ENCODE results near the gene CHRM1. TPM values are rescaled to one million over a fixed set of nuclear protein-coding genes. Genes with fewer than 3 reads are reported as not detected.

The CHRM1 gene, protein sequence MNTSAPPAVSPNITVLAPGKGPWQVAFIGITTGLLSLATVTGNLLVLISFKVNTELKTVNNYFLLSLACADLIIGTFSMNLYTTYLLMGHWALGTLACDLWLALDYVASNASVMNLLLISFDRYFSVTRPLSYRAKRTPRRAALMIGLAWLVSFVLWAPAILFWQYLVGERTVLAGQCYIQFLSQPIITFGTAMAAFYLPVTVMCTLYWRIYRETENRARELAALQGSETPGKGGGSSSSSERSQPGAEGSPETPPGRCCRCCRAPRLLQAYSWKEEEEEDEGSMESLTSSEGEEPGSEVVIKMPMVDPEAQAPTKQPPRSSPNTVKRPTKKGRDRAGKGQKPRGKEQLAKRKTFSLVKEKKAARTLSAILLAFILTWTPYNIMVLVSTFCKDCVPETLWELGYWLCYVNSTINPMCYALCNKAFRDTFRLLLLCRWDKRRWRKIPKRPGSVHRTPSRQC
- total RNA-seq (2021), result not detected in 2 replicates
- long read RNA-seq, result 0 reads

- WGBS (ENCODE audit: extremely low coverage, insufficient read length, low lambda C conversion rate), result no CpG with 5 or more reads among the region's 9 CpGs
- no peak within 1 kb of the TSS; a peak in 1 of 7 replicates for H3K27ac Mint-ChIP-seq
Measured at GRCh38 chr11:62921201-62921572, at the start of gene CHRM1. TSS of gene CHRM1 (minus strand) at chr11:62921363. CDS start at chr11:62911100, 10,263 bp downstream.

More at GRCh38 chr11:62921201-62921572, at the start of gene CHRM1:
- Histone ChIP-seq H4K5ac (ENCODE audit: insufficient read length, low read depth, low read length) (no peak within 1 kb of the TSS), H2BK20ac (ENCODE audit: low read depth, low read length, poor library complexity, severe bottlenecking) (no peak within 1 kb of the TSS), H3K4me2 (ENCODE audit: insufficient read depth, insufficient read length, low read length) (no peak within 1 kb of the TSS), H2BK120ac (ENCODE audit: low read depth, low read length, poor library complexity, severe bottlenecking) (no peak within 1 kb of the TSS), H2BK12ac (ENCODE audit: insufficient read length, low read depth, low read length) (no peak within 1 kb of the TSS), H3K4ac (ENCODE audit: low read depth, low read length) (no peak within 1 kb of the TSS), H3K9ac (ENCODE audit: extremely low read depth, insufficient read length, low read length) (no peak within 1 kb of the TSS), H2BK5ac (ENCODE audit: insufficient read length, low read length) (no peak within 1 kb of the TSS), H3K79me1 (ENCODE audit: insufficient read depth, low read depth, low read length, poor library complexity, severe bottlenecking) (no peaks in the 10 kb centered on the region), H3K79me2 (ENCODE audit: insufficient read depth, low read length) (no peaks in the 10 kb centered on the region), H4K91ac (ENCODE audit: insufficient read length, low read depth, low read length) (no peak within 1 kb of the TSS), H3K9me3 (ENCODE audit: control insufficient read depth, low read depth, low read length) (no peaks in the 10 kb centered on the region), H3K14ac (ENCODE audit: insufficient read depth, low read length) (no peak within 1 kb of the TSS), H3T11ph (ENCODE audit: low read length) (no peak within 1 kb of the TSS), H4K8ac (replicated peaks; ENCODE audit: insufficient read length, low read depth, low read length) (no peak within 1 kb of the TSS), H2BK15ac (ENCODE audit: low read depth, low read length) (no peak within 1 kb of the TSS), H4K20me1 (ENCODE audit: control insufficient read depth, insufficient read depth, insufficient read length) (no peaks in the 10 kb centered on the region), H3K4me1 (ENCODE audit: insufficient read depth, low read length) (no peaks in the 10 kb centered on the region), H3K23me2 (ENCODE audit: insufficient read length, low read depth, low read length, poor library complexity, severe bottlenecking) (peaks cover 11% of the 10 kb centered on the region), H2AFZ (ENCODE audit: low read length) (no peak within 1 kb of the TSS), H3K56ac (ENCODE audit: insufficient read length, low read depth, low read length) (no peak within 1 kb of the TSS), H3K27ac (ENCODE audit: insufficient read length, low read depth, low read length) (no peak within 1 kb of the TSS), H3K27me3 (ENCODE audit: insufficient read depth, low read length) (peaks cover 3% of the 10 kb centered on the region), H3K18ac (ENCODE audit: insufficient read length, low read depth, low read length) (no peak within 1 kb of the TSS), H2AK5ac (ENCODE audit: insufficient read length, low read length) (no peak within 1 kb of the TSS), H3K23ac (ENCODE audit: insufficient read length, low read depth, low read length) (no peak within 1 kb of the TSS)
- no peak within 1 kb of the TSS; a peak in 2 of 5 replicates for H3K4me3 Mint-ChIP-seq
- H3K4me1 Mint-ChIP-seq, result peaks cover 31 to 56% of the 10 kb centered on the region in 2 experiments
- DNase-seq, result no peak
- peaks cover 66% of the 10 kb centered on the region for H3K27me3 Mint-ChIP-seq (ENCODE audit: low read depth)
- no peaks in the 10 kb centered on the region; a peak in 1 of 5 replicates for H3K9me3 Mint-ChIP-seq
- TF ChIP-seq, protein P1, sequence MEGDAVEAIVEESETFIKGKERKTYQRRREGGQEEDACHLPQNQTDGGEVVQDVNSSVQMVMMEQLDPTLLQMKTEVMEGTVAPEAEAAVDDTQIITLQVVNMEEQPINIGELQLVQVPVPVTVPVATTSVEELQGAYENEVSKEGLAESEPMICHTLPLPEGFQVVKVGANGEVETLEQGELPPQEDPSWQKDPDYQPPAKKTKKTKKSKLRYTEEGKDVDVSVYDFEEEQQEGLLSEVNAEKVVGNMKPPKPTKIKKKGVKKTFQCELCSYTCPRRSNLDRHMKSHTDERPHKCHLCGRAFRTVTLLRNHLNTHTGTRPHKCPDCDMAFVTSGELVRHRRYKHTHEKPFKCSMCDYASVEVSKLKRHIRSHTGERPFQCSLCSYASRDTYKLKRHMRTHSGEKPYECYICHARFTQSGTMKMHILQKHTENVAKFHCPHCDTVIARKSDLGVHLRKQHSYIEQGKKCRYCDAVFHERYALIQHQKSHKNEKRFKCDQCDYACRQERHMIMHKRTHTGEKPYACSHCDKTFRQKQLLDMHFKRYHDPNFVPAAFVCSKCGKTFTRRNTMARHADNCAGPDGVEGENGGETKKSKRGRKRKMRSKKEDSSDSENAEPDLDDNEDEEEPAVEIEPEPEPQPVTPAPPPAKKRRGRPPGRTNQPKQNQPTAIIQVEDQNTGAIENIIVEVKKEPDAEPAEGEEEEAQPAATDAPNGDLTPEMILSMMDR (conservative IDR thresholded peaks at IDR 0.05), result no peak
- H3K36me3 Mint-ChIP-seq (ENCODE audit: insufficient read depth in 1 of 3, low read depth in 3 of 3), result no peaks in the 10 kb centered on the region; a peak in 1 of 7 replicates
